ENCODE data around the gene NHERF2. TPM values are rescaled to one million over a fixed set of nuclear protein-coding genes. Genes with fewer than 3 reads are reported as not detected.
A peak's percentile ranks its signal among the peaks of the same experiment; 100 is the strongest.

Gene NHERF2
- total and polyA plus RNA-seq, 9 of the 15 experiments (the other 6 are each of a cell fraction or from before 2014, with no cell fraction given), result 0.15 to 42.0 (median 12.5) TPM

GRCh38 chr16:2029350-2029749, 2.6 kb downstream of the NHERF2 start:
- FAIRE-seq (no peak), DNase-seq (ENCODE audit: extremely low read depth in 1 of 4, low spot score in 3 of 4) (no peak), ATAC-seq (no peak)
- in situ Hi-C loops (cut with MboI) (no loop called here), intact Hi-C loops (cut with micrococcal nuclease) (no loop called here)
- peak; percentile 67 for TF ChIP-seq EGR1 (conservative IDR thresholded peaks at IDR 0.05)
- no peak for TF ChIP-seq ZBTB1 (CRISPR knock-in tag; IDR thresholded peaks at IDR 0.05; ENCODE audit: borderline replicate concordance, low read depth)
- TF ChIP-seq ZNF143 (CRISPR knock-in tag; IDR thresholded peaks at IDR 0.05), result no peak
- no peak overlapping the region for H3K4me2 ChIP-seq (ENCODE audit: insufficient read depth, low read length)
- H3K4me1 ChIP-seq (replicated peaks in 1 of 2; ENCODE audit: control insufficient read depth in 2 of 2, insufficient read depth in 2 of 2, low read length in 2 of 2), result peaks cover 25 to 83% of the 10 kb centered on the region in 2 experiments
- H3K9me1 ChIP-seq (ENCODE audit: control insufficient read depth, insufficient read depth, low read length), result peaks cover 3% of the 10 kb centered on the region
- H3K36me3 ChIP-seq (ENCODE audit: control insufficient read depth, insufficient read depth, low read length), result peaks cover 7% of the 10 kb centered on the region; the same call in 1 of the 3 replicates
- no TSS peak for BruUV-seq (replicated peaks)
- no CpG with 5 or more reads among the region's 22 CpGs for WGBS (ENCODE audit: insufficient coverage, low coverage, missing lambda C conversion rate)
- no peak overlapping the region for H3K27ac ChIP-seq (ENCODE audit: extremely low read depth, low read depth, low read length)
- H3K79me2 ChIP-seq (ENCODE audit: control insufficient read depth, insufficient read depth, low read length), result peaks cover 21% of the 10 kb centered on the region
- 0 out of 2 replicates have a peak, but pooled peaks cover 7% of the 10 kb centered on the region for H4K20me1 ChIP-seq (replicated peaks; ENCODE audit: control insufficient read depth, insufficient read depth, low read length)
- CTCF ChIA-PET (ENCODE audit: low intra/inter-chr PET ratio), result no interaction called here
- peak overlapping the region in 1 of 2 experiments; percentile 71; a peak in 2 of 4 replicates for H3K9ac ChIP-seq (ENCODE audit: insufficient read depth in 1 of 2, low read depth in 2 of 2, low read length in 2 of 2)
- no peaks in the 10 kb centered on the region for H3K27me3 ChIP-seq (ENCODE audit: control insufficient read depth in 2 of 2, insufficient read depth in 2 of 2, low read length in 2 of 2)
- H2AFZ ChIP-seq (ENCODE audit: low read depth, low read length), result no peak overlapping the region
- POLR2A ChIA-PET, result interaction anchor here (0.8 to 1.5 kb wide), 2 partner anchors 12 to 126 kb away, joined by 3 to 6 read pairs; partner anchors contain the start of gene TRAF7
- H3K4me3 ChIP-seq, result no peak overlapping the region
- H3K9me3 ChIP-seq (replicated peaks; ENCODE audit: control insufficient read depth, insufficient read depth, low read depth, low read length), result no peaks in the 10 kb centered on the region

- Histone ChIP-seq H3K79me2 (ENCODE audit: control insufficient read depth, insufficient read depth, low read length) (peaks cover 25% of the 10 kb centered on the region), H3K36me3 (ENCODE audit: control insufficient read depth, insufficient read depth, low read length) (peaks cover 7% of the 10 kb centered on the region; the same call in 1 of the 3 replicates), H3K27ac (ENCODE audit: extremely low read depth, low read depth, low read length) (no peak overlapping the region), H3K9ac (ENCODE audit: insufficient read depth in 1 of 2, low read depth in 2 of 2, low read length in 2 of 2) (peak overlapping the region in 1 of 2 experiments; percentile 55; a peak in 1 of 4 replicates), H3K9me1 (ENCODE audit: control insufficient read depth, insufficient read depth, low read length) (peaks cover 3% of the 10 kb centered on the region), H4K20me1 (replicated peaks; ENCODE audit: control insufficient read depth, insufficient read depth, low read length) (0 out of 2 replicates have a peak, but pooled peaks cover 7% of the 10 kb centered on the region), H3K27me3 (ENCODE audit: control insufficient read depth in 2 of 2, insufficient read depth in 2 of 2, low read length in 2 of 2) (no peaks in the 10 kb centered on the region), H2AFZ (ENCODE audit: low read depth, low read length) (no peak overlapping the region), H3K9me3 (replicated peaks; ENCODE audit: control insufficient read depth, insufficient read depth, low read depth, low read length) (no peaks in the 10 kb centered on the region), H3K4me2 (ENCODE audit: insufficient read depth, low read length) (no peak overlapping the region), H3K4me3 (no peak overlapping the region), H3K4me1 (replicated peaks in 1 of 2; ENCODE audit: control insufficient read depth in 2 of 2, insufficient read depth in 2 of 2, low read length in 2 of 2) (peaks cover 25 to 86% of the 10 kb centered on the region in 2 experiments)
- intact Hi-C loops (cut with micrococcal nuclease), result no loop called here
- BruUV-seq (replicated peaks), result no TSS peak
- no peak for DNase-seq (ENCODE audit: extremely low read depth in 1 of 4, low spot score in 3 of 4)
- ChIA-PET CTCF (ENCODE audit: low intra/inter-chr PET ratio) (no interaction called here), POLR2A (interaction anchor here (0.6 to 1.5 kb wide), 3 partner anchors 11 to 125 kb away, joined by 3 to 6 read pairs (median 3); partner anchors contain the start of gene TRAF7)
- in situ Hi-C loops (cut with MboI), result no loop called here
- TF ChIP-seq ZBTB33 (CRISPR knock-in tag; IDR thresholded peaks at IDR 0.05) (peak; percentile 98), MED1 (CRISPR knock-in tag; IDR thresholded peaks at IDR 0.05; ENCODE audit: borderline replicate concordance) (no peak), ZNF143 (CRISPR knock-in tag; IDR thresholded peaks at IDR 0.05) (no peak)
- no peak for FAIRE-seq
- no peak for ATAC-seq
- WGBS (ENCODE audit: insufficient coverage, low coverage, missing lambda C conversion rate), result 78% methylated on average over 11 of the region's 11 CpGs
These were observed 3.3 kb downstream of the NHERF2 start for GRCh38 chr16:2030036-2030435.

All from K562 (cell line).